WI38 (cell line): Measurements from ENCODE around the gene BBOF1.
A peak's percentile ranks its signal among the peaks of the same experiment; 100 is the strongest.
"Not testable (repeated sequence)": the region's sequence is repeated elsewhere in the genome, so short reads cannot be mapped to it uniquely, and the experiment has no call there.

Experiments used
- H3K4me3 ChIP-seq: 2 replicates; pipeline ENCODE4 v1.5.1; 2011; ENCODE audit warnings: low read depth, mild to moderate bottlenecking, control low read depth, low read length
- CTCF ChIP-seq: IDR thresholded peaks from 2 replicates; pipeline ENCODE4 v1.5.1; 2012; ENCODE audit warnings: low read depth, mild to moderate bottlenecking, control low read depth, low read length

The BBOF1 gene, protein sequence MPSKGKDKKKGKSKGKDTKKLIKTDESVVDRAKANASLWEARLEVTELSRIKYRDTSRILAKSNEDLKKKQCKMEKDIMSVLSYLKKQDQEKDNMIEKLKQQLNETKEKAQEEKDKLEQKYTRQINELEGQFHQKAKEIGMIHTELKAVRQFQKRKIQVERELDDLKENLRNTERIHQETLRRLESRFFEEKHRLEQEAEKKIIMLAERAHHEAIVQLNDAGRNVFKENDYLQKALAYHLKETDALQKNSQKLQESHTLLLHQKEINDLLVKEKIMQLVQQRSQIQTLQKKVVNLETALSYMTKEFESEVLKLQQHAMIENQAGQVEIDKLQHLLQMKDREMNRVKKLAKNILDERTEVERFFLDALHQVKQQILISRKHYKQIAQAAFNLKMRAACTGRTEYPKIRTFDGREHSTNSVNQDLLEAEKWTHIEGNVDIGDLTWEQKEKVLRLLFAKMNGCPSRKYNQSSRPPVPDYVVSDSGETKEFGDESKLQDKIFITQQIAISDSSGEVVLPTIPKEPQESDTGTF

DNA sequence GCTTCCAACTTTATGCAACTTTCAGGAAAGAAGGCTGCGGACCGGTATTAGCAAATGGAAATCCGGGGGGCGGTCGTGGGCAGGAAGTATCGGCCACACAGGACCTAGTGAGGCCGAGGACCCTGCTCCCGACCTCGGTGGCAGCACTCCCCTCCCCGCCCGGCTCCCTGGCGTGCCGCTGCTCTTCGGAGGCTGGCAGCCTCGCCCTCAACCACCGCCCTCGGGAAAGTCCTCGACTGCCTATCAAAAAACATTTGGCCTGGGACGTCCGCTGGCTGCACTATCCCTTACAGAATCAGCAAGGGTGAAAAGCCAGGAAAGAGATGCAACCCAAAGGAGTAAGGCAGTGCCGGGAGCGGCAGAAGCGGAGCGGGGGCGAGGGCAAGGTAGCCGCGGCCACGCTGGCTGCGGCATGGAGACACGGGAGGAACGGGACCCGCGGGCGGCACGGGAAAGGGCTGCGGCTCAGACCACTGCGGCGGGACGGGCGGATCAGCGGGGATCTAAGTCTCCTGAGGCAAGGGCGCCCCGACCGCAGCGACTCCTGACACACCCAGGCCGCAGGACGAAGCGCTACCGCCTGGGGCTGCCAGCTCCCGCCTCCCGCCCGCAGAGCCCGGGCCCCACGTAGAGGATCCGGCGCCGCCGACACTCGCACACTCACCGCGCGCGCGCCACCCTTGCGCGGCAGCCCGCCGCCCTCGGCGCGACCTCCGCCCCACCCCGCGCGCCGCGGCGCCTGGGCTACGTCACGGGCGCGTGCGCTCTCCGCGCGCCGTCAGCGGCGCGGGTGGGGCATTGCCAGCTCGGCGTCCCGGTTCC is at the start of gene BBOF1, which contains the start of gene ENTPD5:
BBOF1 (plus strand) TSS at position 764 of the 822 bp plus-strand sequence. CDS start 130 bp downstream, outside the sequence.
ENTPD5 (minus strand) TSS at position 703 of the 822 bp plus-strand sequence. CDS start 31,186 bp downstream, outside the sequence.
- H3K4me3 ChIP-seq = peak within 1 kb of the TSS; percentile 86
- TF ChIP-seq CTCF = no peak

GRCh38 chr14:73973497-73973896 is 45.7 kb upstream of the BBOF1 start:
- no peak overlapping the region for H3K4me3 ChIP-seq
- TF ChIP-seq CTCF = no peak

DNA sequence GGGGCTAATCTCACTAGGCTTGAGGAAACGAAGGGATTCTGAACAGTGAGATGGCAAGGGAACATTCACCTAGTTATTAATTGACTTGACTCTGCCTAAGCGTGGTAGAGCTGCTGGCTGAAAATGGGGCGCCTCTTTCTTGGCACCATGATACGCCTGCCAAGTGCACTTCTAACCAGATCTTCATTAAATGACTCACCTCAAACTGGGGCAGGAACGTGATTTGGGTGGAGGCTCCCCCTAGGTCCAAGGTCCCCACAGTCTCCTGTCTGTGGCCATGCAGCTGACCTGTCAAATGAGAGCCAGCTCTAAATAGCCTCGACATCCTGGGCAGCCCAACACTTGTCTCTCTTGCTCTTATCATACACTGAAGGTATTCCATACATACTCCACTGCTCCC is 43.0 kb upstream of the BBOF1 start:
- H3K4me3 ChIP-seq = no peak overlapping the region
- TF ChIP-seq CTCF = no peak

- TF ChIP-seq CTCF = no peak
Measured at GRCh38 chr14:73977896-73978295, 41.3 kb upstream of the BBOF1 start.

GRCh38 chr14:73988065-73988464 is 31.1 kb upstream of the BBOF1 start:
- TF ChIP-seq CTCF = no peak

More at GRCh38 chr14:73977896-73978295, 41.3 kb upstream of the BBOF1 start:
- no peak overlapping the region for H3K4me3 ChIP-seq

GRCh38 chr14:73988656-73989055 is 30.5 kb upstream of the BBOF1 start:
- H3K4me3 ChIP-seq = not testable (repeated sequence)

More at GRCh38 chr14:73988065-73988464, 31.1 kb upstream of the BBOF1 start:
- H3K4me3 ChIP-seq = no peak overlapping the region

DNA sequence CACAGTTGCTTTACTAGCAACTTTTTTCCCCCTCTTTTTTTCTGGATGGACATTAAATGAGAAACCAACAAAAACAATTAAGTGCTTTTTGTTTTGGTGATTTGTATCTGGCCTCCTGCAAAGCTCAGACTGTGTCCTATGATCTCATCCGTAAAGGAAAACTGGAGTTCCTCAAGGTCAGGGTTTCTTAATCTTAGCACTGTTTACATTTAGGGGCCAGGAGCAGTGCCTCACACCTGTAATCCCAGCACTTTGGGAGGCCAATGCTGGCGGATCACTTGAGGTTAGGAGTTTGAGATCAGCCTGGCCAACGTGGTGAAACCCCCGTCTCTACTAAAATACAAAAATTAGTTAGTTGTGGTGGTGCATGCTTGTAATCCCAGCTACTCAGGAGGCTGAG is 28.1 kb upstream of the BBOF1 start:
- TF ChIP-seq CTCF = no peak
- no peak overlapping the region for H3K4me3 ChIP-seq

- not testable (repeated sequence) for H3K4me3 ChIP-seq
Measured at GRCh38 chr14:73994926-73995325, 24.2 kb upstream of the BBOF1 start.
